Stimulated activated CD8-positive, alpha-beta memory T cell treated with anti-CD3 and anti-CD28 coated beads, Interleukin-15, amount 100 ng/mL, for 48 hours (primary cell): ENCODE results near the gene TRIM25.

Experiments used
- DNase-seq, 2 donors: peaks; one replicate each; pipeline ENCODE4 v3.0.0-alpha.2; 2020; ENCODE audit warnings: low read depth in 2 of 2

TRIM25 gene

DNA sequence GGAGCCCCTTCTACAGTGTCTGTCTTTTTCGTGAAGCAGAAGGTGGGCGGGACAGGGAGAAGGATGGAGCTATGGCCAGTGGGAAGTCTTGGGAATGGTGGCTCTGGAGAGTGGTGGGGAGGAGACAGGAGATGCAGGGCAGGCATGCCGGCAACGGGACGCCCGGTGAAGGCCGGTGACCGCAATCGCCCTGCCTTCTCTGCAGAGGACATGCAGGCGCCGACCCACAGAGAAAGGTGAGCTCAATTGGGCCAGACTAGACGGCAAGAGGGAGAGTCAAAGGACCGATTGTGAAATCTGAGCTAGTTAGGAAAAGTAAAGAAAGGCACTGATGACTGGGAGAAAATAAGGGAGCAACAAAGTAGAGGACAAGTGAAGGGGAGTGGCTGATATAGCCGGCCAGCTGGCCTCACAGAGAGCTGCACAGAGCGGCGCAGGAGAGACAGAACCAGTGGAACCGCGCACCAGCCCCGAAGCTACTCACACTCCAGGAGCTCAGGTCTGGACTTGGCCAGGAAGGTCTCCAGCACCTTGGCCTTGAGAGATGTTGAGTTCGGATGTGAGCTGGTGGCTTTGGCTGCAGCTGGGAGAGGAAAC is 18.9 kb downstream of the TRIM25 start:
- DNase-seq, result no peak

DNA sequence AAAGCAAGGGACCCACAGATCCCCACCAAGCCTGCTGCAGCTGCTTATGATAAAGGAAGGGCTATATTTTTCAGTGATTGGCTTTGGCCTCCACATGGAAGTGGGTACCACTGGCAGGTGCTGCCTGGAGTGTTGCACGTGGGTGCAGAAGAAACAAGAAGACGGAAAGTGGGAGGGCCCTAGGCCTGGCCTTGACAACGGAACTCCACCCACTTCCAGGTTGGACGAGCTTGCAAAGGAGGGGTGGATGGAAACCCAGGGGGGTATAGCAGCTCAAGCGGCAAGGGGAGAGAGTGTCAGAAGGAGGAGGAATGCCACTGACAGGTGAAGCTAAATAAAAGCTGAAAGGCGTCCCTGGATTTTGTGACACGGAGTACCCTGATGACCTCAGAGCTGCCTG is 20.3 kb downstream of the TRIM25 start:
- no peak for DNase-seq

DNA sequence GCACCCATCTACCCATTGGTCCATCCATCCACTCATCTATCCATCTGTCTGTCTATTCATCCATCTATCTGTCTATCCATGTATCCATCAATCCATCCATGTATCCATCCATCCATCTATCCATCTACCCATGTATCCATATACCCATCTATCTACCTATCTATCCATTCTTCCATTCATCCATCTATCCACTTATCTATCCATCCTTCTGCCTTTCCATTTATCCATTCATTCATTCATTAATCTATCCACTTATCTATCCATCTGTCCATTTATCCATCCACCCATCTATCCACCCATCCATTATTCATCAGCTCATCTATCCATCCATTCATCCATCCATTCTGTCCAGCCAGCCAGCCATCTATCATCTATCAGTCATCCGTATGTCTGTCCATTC is 21.5 kb downstream of the TRIM25 start:
- DNase-seq, result no peak

DNA sequence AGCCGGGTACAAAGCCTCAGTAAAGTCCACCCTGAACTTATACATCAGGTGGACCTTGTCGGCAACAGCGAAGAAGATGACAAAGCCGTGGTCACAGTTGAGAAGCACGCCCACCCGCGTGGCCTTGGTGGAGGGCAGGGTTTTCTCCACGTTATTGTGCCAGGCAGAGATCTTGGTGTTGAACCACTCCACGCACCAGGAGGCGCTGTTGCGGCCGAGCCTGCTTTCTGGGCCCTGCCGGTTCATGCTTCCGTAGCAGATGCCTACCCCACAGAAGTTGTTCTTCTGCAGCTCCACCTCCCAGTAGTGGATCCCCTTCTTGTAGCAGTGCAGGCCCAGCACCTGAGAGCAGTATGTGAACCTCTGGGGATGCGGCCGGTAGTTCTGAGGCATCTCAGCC is 22.1 kb downstream of the TRIM25 start:
- DNase-seq, result peak; percentile 28 to 43

DNA sequence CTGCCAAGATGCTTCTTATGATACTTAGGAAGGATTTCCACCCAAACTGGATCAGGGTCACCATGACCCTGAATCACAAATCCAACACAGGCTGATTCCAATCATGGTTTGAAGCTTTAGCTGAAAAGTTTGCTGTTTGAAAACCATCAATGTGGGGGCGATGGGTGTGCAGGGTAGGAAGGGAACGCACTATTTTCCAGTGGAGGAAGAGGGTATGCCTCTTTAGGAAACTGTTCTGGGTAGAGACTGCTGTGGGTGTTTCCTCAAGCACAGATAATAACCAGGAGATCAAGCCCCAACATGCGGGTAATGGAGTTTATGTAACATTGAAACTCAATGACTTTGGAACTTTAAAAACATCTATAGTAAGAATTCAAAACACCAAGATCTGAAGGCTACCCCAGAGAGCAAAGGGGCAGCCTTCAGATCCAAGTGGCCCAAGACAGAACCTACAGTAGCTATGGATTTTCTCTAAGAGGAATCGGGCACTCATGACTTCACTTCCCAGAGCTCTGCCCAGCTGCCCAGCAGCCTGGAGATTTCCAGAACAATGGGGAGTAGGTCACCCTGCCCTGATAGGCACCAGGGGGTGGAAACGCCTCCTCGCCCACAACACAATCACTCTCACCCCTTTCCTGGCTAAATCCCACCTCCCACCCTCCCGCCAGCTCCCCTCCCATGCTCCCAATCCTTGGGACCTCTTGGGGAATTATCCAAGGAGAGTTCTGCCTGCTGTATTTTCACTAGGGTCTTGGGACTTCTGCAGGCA is 22.8 kb downstream of the TRIM25 start:
- DNase-seq, result no peak

DNA sequence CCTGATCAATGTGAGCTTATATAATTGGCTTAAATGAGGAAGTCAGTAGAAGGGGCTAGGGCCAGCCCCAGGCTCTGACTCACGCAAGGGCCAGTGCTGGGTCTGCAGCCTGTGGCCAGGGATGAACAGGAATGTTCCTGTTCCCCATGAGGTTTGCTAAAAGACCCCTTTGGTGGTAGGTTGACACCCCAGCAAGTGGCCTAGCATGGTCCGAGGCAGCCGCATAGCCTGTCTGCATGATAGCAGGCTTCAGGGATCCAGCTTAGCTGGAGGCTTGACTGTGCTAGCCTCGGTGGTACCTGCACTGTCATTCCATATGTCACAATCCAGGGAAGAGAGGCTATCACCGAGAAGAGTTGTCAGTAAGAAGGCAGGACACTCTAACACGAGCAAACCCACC is 23.5 kb downstream of the TRIM25 start:
- no peak for DNase-seq

DNA sequence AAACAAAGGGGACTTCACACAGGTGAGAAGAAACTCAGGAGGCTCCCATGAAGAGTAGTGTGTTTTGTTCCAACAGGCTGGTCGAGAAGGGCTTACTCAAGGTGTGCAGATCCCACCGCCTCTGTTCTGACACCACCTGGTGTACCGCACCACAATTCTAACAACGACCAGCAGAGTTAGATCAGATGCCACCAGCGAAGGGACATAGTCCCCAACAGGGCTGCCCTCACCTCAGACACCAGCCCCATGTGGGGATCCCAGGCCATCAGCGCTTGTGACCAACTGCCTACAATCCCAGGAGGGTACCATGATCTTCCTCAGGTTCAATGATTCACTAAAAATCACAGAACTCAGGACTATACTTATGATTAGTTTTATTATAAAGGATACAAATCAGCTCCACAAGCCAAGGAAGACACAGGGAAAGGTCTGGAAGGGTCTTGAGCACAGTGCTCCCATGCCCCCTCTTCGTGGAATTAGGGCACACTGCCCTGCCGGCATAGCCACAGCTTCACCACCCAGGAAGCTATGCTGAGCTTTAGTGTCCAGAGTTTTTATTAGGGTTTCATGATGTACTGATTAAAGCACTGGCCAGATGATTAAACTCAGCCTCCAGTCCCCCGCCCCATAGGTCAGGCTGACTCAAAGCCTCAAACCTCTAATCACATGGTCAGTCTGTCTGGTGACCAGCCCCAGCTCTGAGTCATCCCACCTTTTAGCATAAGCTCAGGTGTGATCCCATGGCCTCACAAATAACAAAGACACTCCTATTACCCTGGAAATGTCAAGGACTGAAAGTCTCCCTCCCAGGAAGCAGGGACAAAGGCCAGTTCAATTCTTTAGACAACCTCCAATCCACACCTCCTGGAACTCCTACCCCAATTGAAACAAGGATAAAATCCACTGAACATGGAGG is 26.0 kb downstream of the TRIM25 start:
- no peak for DNase-seq

DNA sequence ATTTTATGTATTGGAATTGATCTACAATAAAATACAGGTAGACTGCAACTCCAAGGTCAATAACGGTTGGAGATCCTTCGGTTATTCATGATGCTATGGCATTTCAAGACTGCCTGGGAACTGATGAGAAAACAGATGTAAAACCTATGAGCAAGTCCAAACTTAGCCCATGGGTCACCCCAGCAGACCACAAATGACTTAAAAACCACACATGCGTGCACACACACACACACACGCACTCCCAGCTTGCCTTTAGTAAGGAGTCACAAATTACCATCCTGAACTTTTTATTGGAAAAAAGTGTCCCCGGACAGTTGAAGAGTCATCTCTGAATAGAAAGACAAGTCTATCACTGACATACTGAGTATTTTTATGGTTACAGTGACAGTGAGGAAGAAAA is 26.7 kb downstream of the TRIM25 start:
- no peak for DNase-seq

DNA sequence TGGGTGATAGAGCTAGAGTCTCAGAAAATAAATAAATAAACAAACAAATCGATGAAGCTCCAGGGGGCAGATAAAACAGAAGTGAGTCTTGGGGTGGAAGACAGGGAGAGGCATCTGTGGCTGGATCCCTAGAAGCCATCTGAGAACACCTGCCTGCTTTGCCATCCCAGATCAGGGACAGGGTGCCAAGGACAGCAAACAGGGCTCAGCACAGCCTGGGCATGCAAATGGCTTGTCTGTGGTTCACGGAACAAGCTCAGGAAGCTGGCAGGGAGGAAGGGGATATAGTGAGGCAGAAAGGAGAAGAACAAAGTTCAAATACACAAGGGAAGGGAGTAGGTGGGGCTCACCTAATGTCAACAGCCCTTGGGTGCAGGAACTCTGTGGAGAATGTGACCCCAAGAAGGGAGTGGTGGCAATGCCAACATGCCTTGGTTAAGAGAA is 27.5 kb downstream of the TRIM25 start:
- DNase-seq, result no peak

DNA sequence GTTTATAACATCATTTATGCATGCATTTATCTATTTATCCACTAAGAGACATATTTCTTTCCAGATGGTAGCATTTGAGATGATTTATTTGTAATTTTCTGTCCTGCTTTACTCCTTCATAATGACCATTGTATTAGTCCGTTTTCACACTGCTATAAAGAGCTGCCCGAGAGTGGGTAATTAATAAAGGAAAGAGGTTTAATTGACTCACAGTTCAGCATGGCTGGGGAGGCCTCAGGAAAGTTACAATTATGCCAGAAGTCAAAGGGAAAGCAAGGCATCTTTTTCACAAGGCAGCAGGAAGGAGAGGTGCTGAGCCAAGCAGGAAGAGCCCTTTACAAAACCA is 28.6 kb downstream of the TRIM25 start:
- DNase-seq, result no peak

DNA sequence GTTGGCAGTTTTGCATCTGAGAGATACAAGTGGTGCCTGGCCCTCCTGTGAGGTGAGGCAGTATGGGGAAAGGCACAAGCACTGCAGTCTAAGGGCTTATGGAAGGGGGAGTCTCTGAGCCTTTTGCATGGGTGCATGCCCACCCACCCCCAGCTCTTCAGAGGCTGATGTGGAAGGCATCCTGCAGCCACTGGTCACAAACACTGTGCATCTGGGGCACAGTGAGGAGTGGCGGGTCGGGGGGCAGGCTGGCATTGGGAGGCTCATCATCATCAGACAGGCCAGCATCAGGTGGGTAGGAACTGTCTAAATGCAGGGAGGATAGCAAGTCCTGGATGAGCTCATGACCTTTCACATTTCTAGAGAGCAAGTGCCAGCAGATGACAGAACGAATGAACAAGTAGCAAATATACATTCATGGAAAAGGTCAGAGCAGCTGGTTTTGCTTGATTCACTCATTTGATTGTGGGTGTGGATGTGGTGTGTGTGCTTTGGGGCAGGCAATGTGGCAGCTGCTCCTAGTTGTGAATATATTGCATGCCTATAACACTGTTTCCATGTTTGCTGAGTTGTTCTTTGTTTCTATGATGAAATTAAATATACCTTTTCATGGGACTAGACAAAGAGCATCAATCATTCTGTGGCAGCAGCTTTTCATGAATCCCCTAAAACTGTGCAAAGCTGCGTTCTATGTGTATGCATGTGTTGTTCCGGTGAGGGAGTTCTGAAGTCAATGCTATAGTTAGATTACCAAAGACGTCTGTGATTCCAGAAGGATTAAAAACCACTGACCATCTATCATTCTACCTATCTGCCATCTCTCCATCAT is 29.2 kb downstream of the TRIM25 start:
- no peak for DNase-seq

DNA sequence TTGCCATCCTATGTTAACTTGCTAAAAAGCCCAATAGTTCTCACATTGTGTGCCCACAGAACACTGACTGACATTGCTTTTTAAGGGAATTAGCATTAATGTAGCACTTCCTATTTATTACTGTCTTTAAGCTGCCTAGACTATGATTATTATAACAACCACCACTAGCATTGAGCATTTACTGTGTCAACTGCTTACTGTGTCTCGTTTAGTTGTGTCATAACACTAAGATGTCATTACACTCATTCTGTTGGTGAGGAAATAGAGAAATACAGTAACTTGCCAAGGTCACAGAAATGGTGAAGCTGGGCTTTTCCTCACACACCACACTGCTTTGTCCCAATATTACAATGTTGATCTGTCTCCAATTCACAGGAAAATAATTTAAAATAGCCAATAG is 30.2 kb downstream of the TRIM25 start:
- DNase-seq, result no peak

DNA sequence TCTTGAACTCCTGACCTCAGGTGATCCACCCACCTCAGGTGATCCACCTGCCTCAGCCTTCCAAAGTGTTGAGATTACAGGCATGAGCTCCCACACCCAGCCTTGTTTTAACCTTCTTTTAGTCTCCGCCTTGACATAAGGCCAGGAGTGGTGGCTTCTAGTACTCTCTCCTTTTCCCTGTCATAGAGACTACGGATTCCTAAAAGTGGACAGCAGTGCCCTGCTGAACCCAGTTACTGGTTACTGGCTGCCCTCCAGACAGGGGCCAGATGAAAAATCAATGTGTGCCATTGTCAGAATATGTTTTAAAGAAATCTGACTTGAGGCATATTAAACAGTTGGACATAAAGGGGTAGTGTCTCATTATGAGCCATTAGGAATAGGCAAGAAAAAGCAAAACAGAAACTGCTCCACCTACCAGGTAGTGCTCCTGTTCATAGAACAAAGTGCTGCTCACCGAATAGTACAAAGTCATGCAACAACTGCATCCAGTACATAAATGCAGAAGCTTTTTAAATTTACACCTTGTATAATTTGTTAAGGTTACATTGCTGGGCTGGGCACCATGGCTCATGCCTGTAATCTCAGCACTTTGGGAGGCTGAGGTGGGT is 32.1 kb downstream of the TRIM25 start:
- no peak for DNase-seq

DNA sequence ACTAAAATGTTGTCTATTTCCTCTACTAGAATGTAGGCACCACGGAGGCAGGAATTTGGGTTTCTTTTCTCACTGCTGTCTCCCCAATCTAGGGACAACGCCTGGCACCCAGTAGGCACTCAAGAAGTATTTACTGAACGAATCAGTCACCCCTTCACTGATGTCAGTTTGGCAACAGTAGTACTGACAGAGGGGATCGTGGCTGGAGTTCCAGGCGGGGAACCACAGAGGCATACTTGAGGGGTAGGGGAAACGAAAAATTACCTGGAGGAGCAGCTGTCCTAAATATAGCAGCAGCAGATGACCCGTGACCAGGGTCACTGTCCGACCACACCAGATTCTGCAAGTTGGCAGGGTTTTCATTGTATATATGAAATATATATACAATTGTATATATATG is 33.3 kb downstream of the TRIM25 start:
- DNase-seq, result no peak

DNA sequence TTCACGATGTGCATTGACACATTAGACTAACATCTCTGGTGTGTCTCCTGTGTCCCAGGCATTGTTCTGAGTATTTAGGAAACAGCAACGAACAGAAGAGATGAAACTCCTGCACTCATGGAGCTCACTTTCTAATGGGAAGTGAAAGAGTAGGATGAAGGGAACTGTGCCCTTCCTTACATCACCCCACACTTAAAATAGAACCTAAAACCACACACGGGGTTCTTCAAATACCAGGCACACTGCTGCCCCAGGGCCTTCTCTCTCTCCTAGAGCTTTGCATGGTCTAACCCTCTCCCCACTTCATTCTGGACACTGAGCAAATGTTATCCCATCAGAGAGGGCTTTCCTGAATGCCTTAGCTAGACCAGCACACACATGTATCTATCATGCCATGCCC is 33.7 kb downstream of the TRIM25 start:
- DNase-seq, result no peak

DNA sequence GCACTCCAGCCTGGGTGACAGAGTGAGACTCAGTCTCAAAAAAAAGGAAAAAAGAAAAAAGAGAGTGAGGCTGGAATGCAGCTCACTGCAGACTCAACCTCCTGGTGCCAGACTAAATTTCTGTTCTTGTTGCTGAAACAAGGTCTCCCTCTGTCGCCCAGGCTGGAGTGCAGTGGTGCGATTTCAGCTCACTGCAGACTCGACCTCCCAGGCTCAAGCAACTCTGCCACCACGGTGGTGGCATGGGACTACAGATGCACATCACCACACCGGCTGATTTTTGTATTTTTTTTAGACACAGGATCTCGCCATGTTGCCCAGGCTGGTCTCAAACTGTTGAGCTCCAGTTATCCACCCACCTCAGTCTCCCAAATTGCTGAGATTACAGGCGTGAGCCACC is 34.6 kb downstream of the TRIM25 start:
- no peak for DNase-seq

DNA sequence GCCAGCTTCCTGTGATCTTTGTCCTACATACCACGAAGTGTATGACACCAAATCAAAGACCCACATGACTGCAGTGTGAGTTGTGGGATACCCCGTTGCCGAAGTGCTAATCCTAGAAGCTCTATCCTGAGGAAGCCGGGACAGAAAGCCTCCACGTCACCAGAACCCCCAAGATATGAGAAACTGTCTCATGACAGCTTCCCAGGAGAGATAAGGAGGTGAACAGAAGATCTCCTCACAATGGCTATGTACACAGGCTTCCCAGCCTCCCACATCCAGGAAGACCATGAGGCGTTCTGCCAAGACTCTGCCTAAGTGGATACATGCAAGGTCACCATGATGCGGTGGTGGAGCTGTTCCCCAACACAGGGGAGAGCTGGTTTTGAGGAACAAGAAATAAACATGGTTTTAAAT is 37.1 kb downstream of the TRIM25 start:
- no peak for DNase-seq

DNA sequence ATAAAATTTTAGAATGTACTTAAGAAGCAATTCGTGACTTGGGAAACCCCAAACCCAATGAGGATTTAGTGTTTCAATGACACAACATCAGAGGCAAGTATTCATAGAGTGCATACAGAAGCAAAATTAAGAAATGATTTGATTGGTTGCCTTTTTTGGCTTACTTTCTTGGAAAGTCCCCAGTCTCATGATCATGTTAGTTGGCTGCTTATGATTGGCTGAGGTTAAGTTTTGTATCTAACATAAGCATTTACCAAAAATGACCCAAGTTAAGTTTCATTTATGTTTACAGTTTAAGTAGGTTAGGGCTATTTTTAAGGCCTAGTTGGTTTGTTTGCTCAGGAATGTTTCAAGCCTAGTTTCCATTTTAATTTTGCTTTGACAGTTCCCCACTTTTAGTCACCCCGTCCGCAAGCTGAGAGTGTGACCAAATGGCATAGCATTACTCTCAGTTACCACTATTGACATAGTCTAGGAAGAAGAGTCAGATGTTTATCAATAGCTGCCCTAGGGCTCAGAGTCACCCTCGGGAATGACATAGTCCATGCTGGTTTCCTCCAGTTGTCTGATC is 43.7 kb downstream of the TRIM25 start:
- DNase-seq, result peak in 1 of 2 donors; percentile 2

DNA sequence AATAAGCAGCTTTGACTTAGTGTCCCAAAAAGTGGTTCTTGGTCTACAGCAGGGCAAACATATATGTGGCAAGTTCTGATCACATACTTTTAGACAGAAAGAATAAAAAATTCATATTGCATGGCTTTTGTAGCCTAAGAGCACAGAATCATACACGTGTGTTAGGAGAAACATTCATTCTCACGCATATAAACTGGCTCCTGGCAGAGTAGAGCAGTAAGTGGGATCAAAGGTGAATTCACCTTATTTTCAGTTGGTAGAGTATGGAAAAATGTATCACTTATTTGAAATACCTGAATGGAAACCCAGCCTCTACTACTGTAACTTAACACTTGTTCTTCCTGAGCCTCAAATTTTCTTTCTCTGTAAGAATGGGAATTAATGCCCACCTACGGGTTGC is 45.1 kb downstream of the TRIM25 start:
- DNase-seq, result no peak

DNA sequence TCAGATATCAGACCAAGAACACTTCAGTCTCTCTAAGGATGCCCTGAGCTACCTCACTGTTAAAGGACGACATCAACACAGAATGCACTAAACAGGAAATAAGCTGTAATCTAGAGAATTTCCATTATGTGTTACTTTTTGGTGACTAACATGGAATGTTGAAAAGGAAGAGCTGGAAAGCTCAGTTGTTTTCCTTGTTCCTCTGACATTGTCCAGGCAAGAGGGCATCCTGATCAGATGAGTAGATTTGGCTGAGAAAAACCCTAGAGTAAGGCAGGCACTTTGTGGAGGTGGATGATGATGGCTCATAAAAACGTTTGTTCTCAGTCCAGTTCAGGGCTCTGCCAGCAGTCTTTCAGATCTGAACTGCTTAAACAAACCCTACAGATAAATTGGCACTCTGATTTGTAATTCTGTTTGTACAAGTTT is 45.9 kb downstream of the TRIM25 start:
- DNase-seq, result no peak

DNA sequence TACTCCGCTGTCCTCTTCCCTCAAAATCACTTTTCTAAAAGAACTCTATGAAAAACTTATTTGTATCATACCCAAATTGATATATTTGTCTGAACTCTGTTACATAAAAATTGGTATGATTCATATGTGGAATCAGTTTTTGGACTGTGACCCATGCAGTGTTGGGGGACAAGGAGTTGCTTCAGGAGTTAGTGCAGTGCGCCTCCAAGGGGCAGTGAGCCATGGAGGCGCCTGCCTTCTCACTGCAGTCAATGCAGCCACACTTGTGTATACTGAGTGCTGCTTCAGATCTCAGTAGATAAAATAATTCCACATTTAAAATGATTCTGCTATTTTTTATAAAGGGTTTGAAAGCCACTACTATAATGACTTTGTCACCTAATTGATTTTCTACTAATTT is 47.4 kb downstream of the TRIM25 start:
- DNase-seq, result no peak
